OCI-LY1 (cell line): Measurements from ENCODE around the gene KANSL1.

Experiments used
- CTCF ChIP-seq: fragments of 200-600 bp; sonication (generic), shearing (Covaris generic); IDR thresholded peaks from 2 replicates; pipeline ENCODE4 v1.5.1; 2017; ENCODE audit warnings: mild to moderate bottlenecking, antibody characterized with exemption, low read length, moderate library complexity, mixed read lengths
- EZH2 ChIP-seq: fragments of 200-600 bp; sonication (generic), shearing (Covaris generic); IDR thresholded peaks from 2 replicates; pipeline ENCODE4 v1.8.0; 2017; ENCODE audit warnings: borderline replicate concordance, mixed run types, mild to moderate bottlenecking, antibody characterized with exemption, low read length, moderate library complexity, mixed read lengths

DNA sequence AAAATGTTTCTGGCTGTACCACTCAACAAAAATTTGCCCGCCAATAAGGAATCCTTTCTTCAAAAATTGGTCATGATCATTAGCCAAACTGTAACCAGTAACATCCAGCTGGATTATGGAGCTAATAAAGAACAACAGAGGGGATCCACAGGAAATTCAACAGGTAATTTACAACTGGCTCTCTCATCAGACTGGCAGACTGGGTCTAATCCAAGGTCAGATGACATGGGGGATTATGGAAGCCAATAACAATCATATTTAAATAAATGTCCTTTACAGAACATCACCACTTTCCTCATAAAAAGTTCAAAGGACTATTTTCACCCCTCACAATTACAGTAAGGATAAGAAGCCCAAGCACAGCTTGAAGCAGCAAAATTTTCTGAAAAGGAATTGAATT lies 66.4 kb downstream of the KANSL1 start:
- TF ChIP-seq CTCF: no peak
- TF ChIP-seq EZH2: no peak
